Lower lobe of right lung (tissue), 2 donors: ENCODE data around the gene GP1BA. TPM values are rescaled to one million over a fixed set of nuclear protein-coding genes. Genes with fewer than 3 reads are reported as not detected.

Experiments used
- ATAC-seq, 2 donors: fragments of 200-7000 bp; cut with Tn5 transposase; one replicate each; pipeline ENCODE4 v1.9.1; 2020 to 2022; ENCODE audit warnings: mild to moderate bottlenecking in 2 of 2, moderate library complexity in 2 of 2
- DNase-seq: peaks from one replicate; pipeline ENCODE4 v3.0.0-alpha.2; 2020
- H3K27ac ChIP-seq: fragments of 200-600 bp; one replicate; pipeline ENCODE4 v1.8.0; 2022
- H3K27me3 ChIP-seq: fragments of 200-600 bp; one replicate; pipeline ENCODE4 v1.8.0; 2022; ENCODE audit warnings: low read depth
- H3K36me3 ChIP-seq: fragments of 200-600 bp; one replicate; pipeline ENCODE4 v1.8.0; 2022; ENCODE audit warnings: mild to moderate bottlenecking
- H3K4me1 ChIP-seq: fragments of 200-600 bp; one replicate; pipeline ENCODE4 v1.8.0; 2022
- H3K4me3 ChIP-seq: fragments of 200-600 bp; one replicate; pipeline ENCODE4 v1.8.0; 2022; ENCODE audit warnings: mild to moderate bottlenecking
- H3K9me3 ChIP-seq: fragments of 200-600 bp; one replicate; pipeline ENCODE4 v1.8.0; 2022
- CTCF ChIP-seq: fragments of 200-600 bp; IDR thresholded peaks from one replicate; pipeline ENCODE4 v1.8.0; 2022; ENCODE audit warnings: antibody characterized with exemption, mild to moderate bottlenecking
- intact Hi-C: fragments of 100-400 bp; cut with DNase I; formaldehyde crosslinking; loops from one replicate; pipeline ENCODE4 v1.11.0; 2022
- total RNA-seq: library from RNA; stranded (reverse); fragmentation: NEBNext Ultra II Directional; extraction: Animal tissue kit (Norgen Biotek cat#: 25700); gene quantifications from one replicate; pipeline ENCODE4 v1.2.1, GENCODE V29; 2021
- donor health status: DM: no; HTN: yes; CAD: no; lungs with severe emphysema.

Gene GP1BA
- total RNA-seq, 1 donor from 2014 or later, result 0.92 TPM

- no peak for TF ChIP-seq CTCF
- H3K9me3 ChIP-seq, result no peaks in the 10 kb centered on the region
- H3K36me3 ChIP-seq, result peaks cover 30% of the 10 kb centered on the region
- peaks cover 10% of the 10 kb centered on the region for H3K27me3 ChIP-seq
- peak within 1 kb of the TSS; percentile 67 for H3K4me3 ChIP-seq
- peak; percentile 83 to 87 for ATAC-seq
- intact Hi-C loops, result no loop called here
- H3K4me1 ChIP-seq, result peaks cover 45% of the 10 kb centered on the region
- peak; percentile 94 for DNase-seq
- peak within 1 kb of the TSS; percentile 49 for H3K27ac ChIP-seq
Observed at GRCh38 chr17:4899341-4900230, 32.5 kb upstream of the GP1BA start, which contains the start of gene C17orf107. TSS of gene C17orf107 (plus strand) at chr17:4899536. CDS start at chr17:4899763, 227 bp downstream.

GRCh38 chr17:4900231-4901107 is 31.6 kb upstream of the GP1BA start:
- H3K36me3 ChIP-seq, result peaks cover 21% of the 10 kb centered on the region
- intact Hi-C loops, result no loop called here
- DNase-seq (peak; percentile 71), ATAC-seq (peak; percentile 2 to 40)
- H3K4me3 ChIP-seq, result peak overlapping the region; percentile 67
- no peaks in the 10 kb centered on the region for H3K9me3 ChIP-seq
- peaks cover 45% of the 10 kb centered on the region for H3K4me1 ChIP-seq
- H3K27me3 ChIP-seq, result peaks cover 10% of the 10 kb centered on the region
- peak overlapping the region; percentile 60 for H3K27ac ChIP-seq
- TF ChIP-seq CTCF, result no peak

GRCh38 chr17:4901108-4901647 is 30.9 kb upstream of the GP1BA start:
- DNase-seq, result no peak
- TF ChIP-seq CTCF, result no peak
- no peak for ATAC-seq
- Histone ChIP-seq H3K27ac (peak overlapping the region; percentile 60), H3K4me3 (peak overlapping the region; percentile 67), H3K9me3 (no peaks in the 10 kb centered on the region), H3K4me1 (peaks cover 45% of the 10 kb centered on the region), H3K36me3 (peaks cover 14% of the 10 kb centered on the region), H3K27me3 (peaks cover 10% of the 10 kb centered on the region)
- intact Hi-C loops, result no loop called here

GRCh38 chr17:4901648-4902344 is 30.3 kb upstream of the GP1BA start:
- Histone ChIP-seq H3K4me1 (peaks cover 45% of the 10 kb centered on the region), H3K27ac (peak overlapping the region; percentile 60), H3K4me3 (peak overlapping the region; percentile 67), H3K27me3 (peaks cover 10% of the 10 kb centered on the region), H3K36me3 (peaks cover 8% of the 10 kb centered on the region), H3K9me3 (no peaks in the 10 kb centered on the region)
- intact Hi-C loops, result no loop called here
- ATAC-seq, result peak; percentile 14 to 55
- no peak for TF ChIP-seq CTCF
- peak; percentile 87 for DNase-seq

GRCh38 chr17:4902540-4902939 is 29.5 kb upstream of the GP1BA start:
- intact Hi-C loops, result no loop called here
- ATAC-seq, result no peak
- Histone ChIP-seq H3K4me3 (no peak overlapping the region), H3K27ac (peak overlapping the region; percentile 53), H3K4me1 (peaks cover 45% of the 10 kb centered on the region), H3K36me3 (peaks cover under 1% of the 10 kb centered on the region), H3K27me3 (peaks cover 10% of the 10 kb centered on the region), H3K9me3 (no peaks in the 10 kb centered on the region)
- DNase-seq, result peak; percentile 43
- no peak for TF ChIP-seq CTCF
